Activated CD8-positive, alpha-beta memory T cell treated with anti-CD3 and anti-CD28 coated beads, Interleukin-2, amount 10 ng/mL, durations not matched to agents 7 days and 5 days (primary cell): ENCODE measurements around the gene ADAMTS2. TPM values are rescaled to one million over a fixed set of nuclear protein-coding genes. Genes with fewer than 3 reads are reported as not detected.

Source experiments
- ATAC-seq: fragments of 150-1000 bp; cut with Tn5 transposase; one replicate; pipeline ENCODE4 v1.10.0; 2021; ENCODE audit warnings: moderate library complexity
- CTCF ChIA-PET: fragments of 350-600 bp; sonication (Branson Sonifier 250); formaldehyde crosslinking; loops from one replicate; lab custom pipeline; 2021; ENCODE audit warnings: antibody characterized with exemption; lab: Charles Lee
- DNase-seq: peaks from one replicate; pipeline ENCODE4 v3.0.0-alpha.2; 2020
- H3K27ac Mint-ChIP-seq: one replicate; pipeline ENCODE4 v1.8.0; 2021; ENCODE audit warnings: mild to moderate bottlenecking, mixed read lengths
- H3K27me3 Mint-ChIP-seq: one replicate; pipeline ENCODE4 v1.8.0; 2021; ENCODE audit warnings: mixed read lengths
- H3K36me3 Mint-ChIP-seq: one replicate; pipeline ENCODE4 v1.8.0; 2021; ENCODE audit warnings: mild to moderate bottlenecking, mixed read lengths
- H3K4me1 Mint-ChIP-seq: one replicate; pipeline ENCODE4 v1.8.0; 2021; ENCODE audit warnings: mixed read lengths
- H3K4me3 Mint-ChIP-seq: one replicate; pipeline ENCODE4 v1.8.0; 2021; ENCODE audit warnings: mild to moderate bottlenecking, moderate library complexity, mixed read lengths
- H3K9me3 Mint-ChIP-seq: one replicate; pipeline ENCODE4 v1.8.0; 2022; ENCODE audit warnings: low read depth, mixed read lengths
- total RNA-seq, 2 experiments: library from RNA; stranded (reverse); gene quantifications; one replicate each; pipeline ENCODE4 v1.2.3, GENCODE V29; 2021

Gene ADAMTS2
- total RNA-seq, 2 experiments from 2014 or later, result not detected

GRCh38 chr5:179301796-179302195 is 43.5 kb downstream of the ADAMTS2 start:
- Mint-ChIP-seq H3K36me3 (no peaks in the 10 kb centered on the region), H3K27me3 (no peaks in the 10 kb centered on the region), H3K4me3 (no peak overlapping the region), H3K4me1 (no peaks in the 10 kb centered on the region), H3K27ac (no peak overlapping the region), H3K9me3 (peaks cover 2% of the 10 kb centered on the region)
- DNase-seq (no peak), ATAC-seq (no peak)
- CTCF ChIA-PET, result no interaction called here

DNA sequence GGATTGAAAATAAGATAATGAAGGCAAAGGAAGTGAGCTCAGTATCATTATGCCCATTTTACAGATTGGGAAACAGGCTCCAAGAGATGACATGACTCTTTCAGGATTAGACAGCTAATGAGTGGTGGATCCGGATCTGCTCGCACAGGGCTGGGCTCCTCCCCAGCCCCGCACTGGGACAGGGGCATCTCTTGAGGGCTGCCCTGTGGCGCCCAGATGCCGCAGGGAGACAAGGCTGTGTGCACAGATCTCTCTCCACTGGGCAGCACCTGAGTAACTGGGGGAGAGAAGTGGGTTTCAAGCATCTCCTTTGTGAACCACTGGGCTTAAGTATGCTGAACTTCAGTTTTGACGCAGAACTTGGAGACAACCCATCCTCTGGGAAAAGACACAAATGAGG is 43.9 kb downstream of the ADAMTS2 start:
- Mint-ChIP-seq H3K27me3 (no peaks in the 10 kb centered on the region), H3K27ac (no peak overlapping the region), H3K9me3 (peaks cover 2% of the 10 kb centered on the region), H3K36me3 (no peaks in the 10 kb centered on the region), H3K4me3 (no peak overlapping the region), H3K4me1 (no peaks in the 10 kb centered on the region)
- CTCF ChIA-PET, result no interaction called here
- DNase-seq, result no peak
- no peak for ATAC-seq

- Mint-ChIP-seq H3K4me3 (no peak overlapping the region), H3K9me3 (peaks cover 2% of the 10 kb centered on the region), H3K27me3 (no peaks in the 10 kb centered on the region), H3K4me1 (no peaks in the 10 kb centered on the region), H3K36me3 (no peaks in the 10 kb centered on the region), H3K27ac (no peak overlapping the region)
- ATAC-seq, result no peak
- CTCF ChIA-PET, result no interaction called here
- DNase-seq, result no peak
Measured at GRCh38 chr5:179300581-179301180, 44.6 kb downstream of the ADAMTS2 start.

- Mint-ChIP-seq H3K27me3 (no peaks in the 10 kb centered on the region), H3K27ac (no peak overlapping the region), H3K4me3 (no peak overlapping the region), H3K4me1 (no peaks in the 10 kb centered on the region), H3K36me3 (no peaks in the 10 kb centered on the region), H3K9me3 (no peaks in the 10 kb centered on the region)
- no peak for ATAC-seq
- CTCF ChIA-PET, result no interaction called here
- DNase-seq, result no peak
Measured at GRCh38 chr5:179298181-179298993, 46.9 kb downstream of the ADAMTS2 start.

DNA sequence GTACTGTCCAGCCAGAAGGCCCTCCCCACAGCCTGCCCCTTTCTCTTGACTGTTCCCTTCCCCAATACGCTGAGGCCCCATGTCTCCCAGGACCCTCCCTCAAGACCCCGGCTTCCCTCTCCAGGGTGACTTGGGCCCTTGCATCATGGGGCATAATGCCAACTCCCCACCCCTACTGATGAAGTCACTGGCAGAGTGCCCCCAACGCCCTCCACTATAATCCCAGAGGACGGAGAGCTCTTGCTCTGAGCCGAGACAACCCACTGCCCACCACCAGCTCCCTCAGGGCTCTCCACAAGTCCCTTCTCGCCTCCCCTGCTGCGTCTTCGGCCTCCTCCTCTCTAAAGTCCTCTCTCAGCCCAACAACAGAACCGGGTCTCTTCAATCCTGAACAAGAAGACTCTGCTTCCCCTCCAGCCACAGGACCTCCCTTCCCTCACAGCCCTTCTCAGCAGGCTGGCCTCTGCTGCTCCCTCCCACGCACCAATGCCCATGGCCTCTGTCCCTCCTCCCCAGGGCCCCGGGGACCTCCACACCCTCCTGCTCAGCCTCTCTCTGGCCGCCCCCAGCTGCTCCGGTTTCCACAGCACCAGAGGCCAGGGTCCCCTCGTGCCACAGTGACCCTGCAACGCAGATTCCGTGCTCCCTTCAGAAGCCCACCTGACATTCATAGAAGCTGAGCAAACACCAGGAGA is 47.6 kb downstream of the ADAMTS2 start:
- Mint-ChIP-seq H3K27me3 (no peaks in the 10 kb centered on the region), H3K36me3 (no peaks in the 10 kb centered on the region), H3K27ac (no peak overlapping the region), H3K4me1 (no peaks in the 10 kb centered on the region), H3K4me3 (no peak overlapping the region), H3K9me3 (no peaks in the 10 kb centered on the region)
- ATAC-seq, result no peak
- CTCF ChIA-PET, result no interaction called here
- no peak for DNase-seq

DNA sequence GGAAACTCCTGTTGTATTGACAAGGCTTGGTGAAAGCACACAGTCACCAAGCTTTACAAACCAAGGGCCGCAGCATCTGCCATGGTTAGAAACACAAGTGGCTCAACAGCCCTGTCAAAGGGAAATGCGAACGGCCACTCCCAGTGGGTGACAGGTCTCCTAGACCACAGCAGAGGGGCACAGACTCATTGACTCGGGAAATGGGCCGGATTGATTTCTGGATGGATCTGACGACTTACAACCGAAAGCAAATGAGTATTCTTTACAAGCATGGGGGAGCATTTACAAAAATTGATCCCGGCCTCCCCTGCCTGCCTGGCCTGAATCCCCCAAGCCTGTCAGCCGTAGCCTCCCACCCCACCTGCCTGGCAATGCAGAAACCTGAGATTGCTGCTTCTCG is 48.2 kb downstream of the ADAMTS2 start:
- Mint-ChIP-seq H3K4me1 (no peaks in the 10 kb centered on the region), H3K4me3 (no peak overlapping the region), H3K9me3 (no peaks in the 10 kb centered on the region), H3K27me3 (no peaks in the 10 kb centered on the region), H3K36me3 (no peaks in the 10 kb centered on the region), H3K27ac (no peak overlapping the region)
- DNase-seq (no peak), ATAC-seq (no peak)
- CTCF ChIA-PET, result no interaction called here

DNA sequence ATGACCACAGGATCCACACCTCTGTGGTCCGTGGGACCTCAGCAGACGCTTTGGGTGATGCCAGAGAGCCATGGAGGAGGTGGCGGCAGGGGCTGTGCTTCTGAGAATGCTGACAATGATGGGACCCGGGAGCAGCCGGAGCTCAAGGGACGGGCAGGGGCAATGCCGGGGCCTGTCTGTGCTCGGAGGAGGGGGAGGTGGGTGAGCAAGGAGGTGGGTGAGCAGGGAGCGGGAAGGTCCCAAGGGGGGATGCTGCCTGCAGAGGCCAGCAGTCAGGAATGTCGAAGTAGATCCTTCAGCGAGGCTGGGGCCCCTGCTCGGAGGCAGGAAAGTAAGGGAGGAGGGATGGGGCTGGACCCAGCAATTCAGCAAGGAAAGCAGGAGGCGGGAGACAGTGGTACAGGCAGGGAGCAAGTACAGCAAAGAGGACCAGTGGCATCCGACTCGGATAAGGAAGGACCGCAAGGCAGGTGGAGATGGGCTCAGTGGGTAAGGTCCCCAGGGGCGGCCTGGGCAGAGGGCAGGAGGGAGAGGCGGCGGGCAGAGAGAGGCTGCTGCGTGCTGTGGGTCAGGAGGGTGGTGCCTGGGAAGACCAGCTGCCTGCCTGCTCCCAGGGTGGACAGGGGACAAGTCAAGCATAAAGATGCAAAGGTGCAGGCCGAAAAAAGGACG is 49.0 kb downstream of the ADAMTS2 start:
- CTCF ChIA-PET, result no interaction called here
- Mint-ChIP-seq H3K4me3 (no peak overlapping the region), H3K4me1 (no peaks in the 10 kb centered on the region), H3K27ac (no peak overlapping the region), H3K36me3 (no peaks in the 10 kb centered on the region), H3K27me3 (no peaks in the 10 kb centered on the region), H3K9me3 (no peaks in the 10 kb centered on the region)
- no peak for ATAC-seq
- DNase-seq, result no peak

DNA sequence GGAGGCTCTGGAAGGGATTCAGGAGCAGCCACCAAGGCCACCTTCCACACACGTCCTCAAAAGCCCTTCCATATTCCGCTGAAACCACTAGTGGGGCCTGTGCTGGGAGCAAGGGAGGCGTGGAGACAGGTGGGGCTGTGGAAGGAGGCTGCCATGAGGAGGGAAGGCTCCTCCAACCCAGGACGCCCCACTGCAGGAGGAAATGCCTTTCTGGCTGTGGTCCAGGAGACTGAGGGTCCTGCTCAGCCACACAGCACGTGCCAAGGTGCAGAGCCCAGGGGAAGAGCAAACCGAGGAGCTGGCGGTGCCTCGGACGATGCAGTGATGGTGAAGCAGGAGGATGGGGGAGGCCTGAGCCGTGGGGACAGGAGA is 49.5 kb downstream of the ADAMTS2 start:
- no peak for ATAC-seq
- Mint-ChIP-seq H3K9me3 (no peaks in the 10 kb centered on the region), H3K4me1 (no peaks in the 10 kb centered on the region), H3K36me3 (no peaks in the 10 kb centered on the region), H3K27ac (no peak overlapping the region), H3K4me3 (no peak overlapping the region), H3K27me3 (no peaks in the 10 kb centered on the region)
- DNase-seq, result no peak
- CTCF ChIA-PET, result no interaction called here

GRCh38 chr5:179294891-179295777 is 50.1 kb downstream of the ADAMTS2 start:
- DNase-seq (no peak), ATAC-seq (no peak)
- no peak overlapping the region for H3K4me3 Mint-ChIP-seq
- no peaks in the 10 kb centered on the region for H3K36me3 Mint-ChIP-seq
- CTCF ChIA-PET, result no interaction called here
- no peaks in the 10 kb centered on the region for H3K9me3 Mint-ChIP-seq
- H3K27me3 Mint-ChIP-seq, result no peaks in the 10 kb centered on the region
- H3K4me1 Mint-ChIP-seq, result no peaks in the 10 kb centered on the region
- H3K27ac Mint-ChIP-seq, result no peak overlapping the region

- no peak overlapping the region for H3K4me3 Mint-ChIP-seq
- no peaks in the 10 kb centered on the region for H3K4me1 Mint-ChIP-seq
- ATAC-seq, result no peak
- no peaks in the 10 kb centered on the region for H3K9me3 Mint-ChIP-seq
- H3K27ac Mint-ChIP-seq, result no peak overlapping the region
- H3K27me3 Mint-ChIP-seq, result no peaks in the 10 kb centered on the region
- no peak for DNase-seq
- CTCF ChIA-PET, result no interaction called here
- no peaks in the 10 kb centered on the region for H3K36me3 Mint-ChIP-seq
Measured at GRCh38 chr5:179294131-179294780, 51.0 kb downstream of the ADAMTS2 start.

GRCh38 chr5:179292681-179293635 is 52.3 kb downstream of the ADAMTS2 start:
- CTCF ChIA-PET, result no interaction called here
- ATAC-seq, result no peak
- Mint-ChIP-seq H3K4me3 (no peak overlapping the region), H3K27me3 (no peaks in the 10 kb centered on the region), H3K9me3 (no peaks in the 10 kb centered on the region), H3K36me3 (no peaks in the 10 kb centered on the region), H3K4me1 (no peaks in the 10 kb centered on the region), H3K27ac (no peak overlapping the region)
- DNase-seq, result no peak

DNA sequence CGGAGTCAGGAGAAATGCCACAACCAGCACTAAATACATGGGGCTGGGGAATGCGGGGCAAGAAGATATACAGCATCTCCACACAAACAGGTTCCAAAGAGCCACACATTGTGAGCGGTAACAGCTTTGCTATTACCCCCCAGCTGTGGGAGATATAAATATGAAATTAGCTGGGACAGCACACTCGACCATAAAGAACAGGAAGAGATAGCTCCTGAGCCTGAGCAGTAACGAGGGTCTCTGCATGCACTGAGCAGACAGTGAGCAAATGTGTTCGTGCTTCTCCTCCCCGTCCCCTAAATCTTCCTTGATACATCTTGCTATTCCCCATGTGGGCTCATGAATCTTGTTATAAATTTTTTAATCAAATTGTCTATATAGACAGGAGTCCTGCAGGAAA is 53.1 kb downstream of the ADAMTS2 start:
- Mint-ChIP-seq H3K36me3 (no peaks in the 10 kb centered on the region), H3K4me1 (no peaks in the 10 kb centered on the region), H3K9me3 (no peaks in the 10 kb centered on the region), H3K27me3 (no peaks in the 10 kb centered on the region), H3K27ac (no peak overlapping the region), H3K4me3 (no peak overlapping the region)
- CTCF ChIA-PET, result no interaction called here
- ATAC-seq (no peak), DNase-seq (no peak)
